ENCODE measurements around the gene GSG1.

Gene GSG1

GRCh38 chr12:13117029-13117428 is 13.6 kb upstream of the GSG1 start:
- H3K4me3 ChIP-seq (ENCODE audit: low read depth, low read length) = no peak overlapping the region
- in situ Hi-C loops (cut with HindIII; ENCODE audit: low pct_ligation_motif_present, low sequenced_read_pairs) = no loop called here
- no peak for DNase-seq
- H3K27me3 ChIP-seq (replicated peaks) = no peaks in the 10 kb centered on the region
- no peak for TF ChIP-seq CTCF (IDR thresholded peaks at IDR 0.05; ENCODE audit: low read depth, low read length, missing control alignments)
- H3K36me3 ChIP-seq (replicated peaks) = no peaks in the 10 kb centered on the region
- H3K27ac ChIP-seq = no peak overlapping the region

- TF ChIP-seq CTCF (IDR thresholded peaks at IDR 0.05; ENCODE audit: low read depth, low read length, missing control alignments) = no peak
- H3K27ac ChIP-seq = no peak overlapping the region
- no peaks in the 10 kb centered on the region for H3K27me3 ChIP-seq (replicated peaks)
- H3K4me3 ChIP-seq (ENCODE audit: low read depth, low read length) = no peak overlapping the region
- no peaks in the 10 kb centered on the region for H3K36me3 ChIP-seq (replicated peaks)
- no peak for DNase-seq
- in situ Hi-C loops (cut with HindIII; ENCODE audit: low pct_ligation_motif_present, low sequenced_read_pairs) = no loop called here
These were observed 12.8 kb upstream of the GSG1 start for GRCh38 chr12:13116259-13116658.

DNA sequence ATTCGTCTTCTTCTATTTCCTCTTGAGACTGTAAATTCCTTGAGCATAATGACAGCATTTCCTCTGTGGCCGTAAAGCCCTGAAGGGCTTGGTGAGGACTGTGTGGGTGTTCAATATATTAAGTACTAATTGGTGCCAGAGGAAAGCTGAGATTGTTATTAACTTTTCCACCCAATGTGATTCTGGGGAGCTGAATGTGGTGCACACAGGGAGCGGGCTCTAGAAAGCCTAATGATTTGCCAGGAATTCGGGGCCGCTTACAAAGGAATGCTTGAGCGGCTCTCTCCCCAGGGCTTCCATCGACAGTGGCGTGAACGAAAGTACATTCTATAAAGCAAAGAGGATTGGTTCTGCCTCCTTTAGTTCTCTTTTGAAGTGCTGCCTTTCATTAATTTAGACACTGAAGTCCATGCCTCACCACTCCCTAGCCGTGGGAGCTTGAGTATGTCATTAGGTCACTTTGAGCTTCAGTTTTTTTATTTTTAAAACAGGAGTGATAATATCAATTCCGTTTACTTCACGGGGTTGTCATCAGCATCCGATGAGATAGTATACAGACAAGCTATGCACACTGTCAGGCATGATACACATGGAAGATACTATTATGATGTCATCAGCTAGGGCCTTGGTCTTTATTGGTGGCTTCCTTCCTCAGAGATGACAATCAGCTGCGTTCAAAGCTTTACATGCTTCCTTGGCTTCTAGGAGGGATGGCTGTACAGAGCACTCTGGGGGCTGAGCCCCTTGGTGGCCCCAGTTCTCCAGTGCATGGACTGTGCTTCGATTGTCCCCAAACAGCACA is 11.0 kb upstream of the GSG1 start:
- Histone ChIP-seq H3K27ac (no peak overlapping the region), H3K27me3 (replicated peaks) (no peaks in the 10 kb centered on the region), H3K36me3 (replicated peaks) (no peaks in the 10 kb centered on the region), H3K4me3 (ENCODE audit: low read depth, low read length) (no peak overlapping the region)
- TF ChIP-seq CTCF (IDR thresholded peaks at IDR 0.05; ENCODE audit: low read depth, low read length, missing control alignments) = no peak
- in situ Hi-C loops (cut with HindIII; ENCODE audit: low pct_ligation_motif_present, low sequenced_read_pairs) = no loop called here
- no peak for DNase-seq

DNA sequence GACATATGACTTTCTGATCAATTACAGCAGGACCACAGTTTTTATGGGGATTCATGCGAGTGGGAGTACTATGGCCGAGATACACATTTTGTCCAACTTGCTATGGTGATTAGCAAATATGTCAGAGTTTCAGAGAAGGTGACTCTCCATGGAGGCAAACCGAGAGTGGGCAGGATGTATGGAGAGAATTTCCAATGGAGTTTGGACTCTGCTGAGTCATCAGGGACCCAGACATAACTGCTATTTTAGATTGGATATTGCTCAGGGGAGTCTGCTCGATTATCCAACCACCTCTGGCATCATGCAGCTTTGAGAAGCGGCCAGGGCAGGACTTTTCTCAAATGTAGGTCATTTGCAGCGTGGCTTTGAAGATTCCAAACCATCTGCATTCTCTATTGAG is 9.5 kb upstream of the GSG1 start:
- in situ Hi-C loops (cut with HindIII; ENCODE audit: low pct_ligation_motif_present, low sequenced_read_pairs) = no loop called here
- TF ChIP-seq CTCF (IDR thresholded peaks at IDR 0.05; ENCODE audit: low read depth, low read length, missing control alignments) = no peak
- Histone ChIP-seq H3K27ac (no peak overlapping the region), H3K27me3 (replicated peaks) (no peaks in the 10 kb centered on the region), H3K36me3 (replicated peaks) (no peaks in the 10 kb centered on the region), H3K4me3 (ENCODE audit: low read depth, low read length) (no peak overlapping the region)
- no peak for DNase-seq

GRCh38 chr12:13106666-13107065 is 3.2 kb upstream of the GSG1 start:
- no peaks in the 10 kb centered on the region for H3K36me3 ChIP-seq (replicated peaks)
- no peak overlapping the region for H3K27ac ChIP-seq
- H3K4me3 ChIP-seq (ENCODE audit: low read depth, low read length) = no peak overlapping the region
- in situ Hi-C loops (cut with HindIII; ENCODE audit: low pct_ligation_motif_present, low sequenced_read_pairs) = no loop called here
- no peaks in the 10 kb centered on the region for H3K27me3 ChIP-seq (replicated peaks)
- no peak for TF ChIP-seq CTCF (IDR thresholded peaks at IDR 0.05; ENCODE audit: low read depth, low read length, missing control alignments)
- DNase-seq = no peak

GRCh38 chr12:13105781-13106180 is 2.3 kb upstream of the GSG1 start:
- DNase-seq = no peak
- Histone ChIP-seq H3K27ac (no peak overlapping the region), H3K27me3 (replicated peaks) (no peaks in the 10 kb centered on the region), H3K4me3 (ENCODE audit: low read depth, low read length) (no peak overlapping the region), H3K36me3 (replicated peaks) (no peaks in the 10 kb centered on the region)
- TF ChIP-seq CTCF (IDR thresholded peaks at IDR 0.05; ENCODE audit: low read depth, low read length, missing control alignments) = no peak
- in situ Hi-C loops (cut with HindIII; ENCODE audit: low pct_ligation_motif_present, low sequenced_read_pairs) = no loop called here

All from brain microvascular endothelial cell (primary cell).